Testis (tissue), 3 donors: ENCODE measurements around the gene SLC6A12. TPM values are rescaled to one million over a fixed set of nuclear protein-coding genes. Genes with fewer than 3 reads are reported as not detected.

Experiments used
- DNase-seq: peaks from one replicate; pipeline ENCODE4 v3.0.0-alpha.2; 2019
- H3K27ac ChIP-seq, 2 donors: fragments of 200-600 bp; sonication (generic); one replicate each; pipeline ENCODE4 v1.5.1; 2019
- H3K27me3 ChIP-seq: fragments of 200-600 bp; sonication (generic); one replicate; pipeline ENCODE4 v1.5.1; 2019
- H3K36me3 ChIP-seq: fragments of 200-600 bp; sonication (generic); one replicate; pipeline ENCODE4 v1.5.1; 2017; ENCODE audit warnings: low read depth; ENCODE audit errors: missing control alignments
- H3K4me1 ChIP-seq: fragments of 200-600 bp; sonication (generic); one replicate; pipeline ENCODE4 v1.5.1; 2019
- H3K4me3 ChIP-seq, 2 donors: fragments of 200-600 bp; sonication (generic); one replicate each; pipeline ENCODE4 v1.5.1; 2017 to 2019
- H3K9me3 ChIP-seq: fragments of 200-600 bp; sonication (generic); one replicate; pipeline ENCODE4 v1.5.1; 2017
- POLR2A ChIP-seq: fragments of 450-650 bp; IDR thresholded peaks from one replicate; pipeline ENCODE4 v1.6.1; 2017; ENCODE audit warnings: antibody characterized with exemption, mild to moderate bottlenecking, moderate library complexity
- WGBS, 2 donors: methylation state at CpG; one replicate each; pipeline ENCODE4 v1.1.5; 2018; 5-methylcytosine and 5-hydroxymethylcytosine counted together
- intact Hi-C: fragments of 100-400 bp; cut with DNase I; formaldehyde crosslinking; loops from one replicate; pipeline ENCODE4 v1.15.1; 2023; ENCODE audit warnings: low total_unique reads
- polyA plus RNA-seq: library from polyadenylated mRNA; stranded (reverse); fragments of 350-450 nt; fragmentation: Illumina TruSeq; extraction: RNeasy Lipid Tissue Mini Kit (QIAGEN cat#74804); gene quantifications from one replicate; pipeline ENCODE4 v1.2.3, GENCODE V29; 2014; ENCODE audit warnings: low read depth, low replicate concordance; ENCODE audit not compliant: insufficient read depth
- total RNA-seq, 2 donors: library from RNA; depleted of rRNA; stranded (reverse); fragments of >200 nt; gene quantifications; one replicate each; pipeline ENCODE4 v1.2.3, GENCODE V29; 2016
- TF ChIP-seq, protein P1 (sequence below), 3 experiments: fragments of 450-650 bp in 2 of 3; fragments of 200-600 bp in 1 of 3; sonication (generic) in 1 of 3; IDR thresholded peaks; one replicate each; pipeline ENCODE4 v1.5.1; 2016 to 2019; ENCODE audit warnings: antibody characterized with exemption in 3 of 3, mild to moderate bottlenecking in 2 of 3, moderate library complexity in 1 of 3

The SLC6A12 gene
- total and polyA plus RNA-seq, 3 donors from 2014 or later = 3.8 to 12.5 (median 6.4) TPM

DNA sequence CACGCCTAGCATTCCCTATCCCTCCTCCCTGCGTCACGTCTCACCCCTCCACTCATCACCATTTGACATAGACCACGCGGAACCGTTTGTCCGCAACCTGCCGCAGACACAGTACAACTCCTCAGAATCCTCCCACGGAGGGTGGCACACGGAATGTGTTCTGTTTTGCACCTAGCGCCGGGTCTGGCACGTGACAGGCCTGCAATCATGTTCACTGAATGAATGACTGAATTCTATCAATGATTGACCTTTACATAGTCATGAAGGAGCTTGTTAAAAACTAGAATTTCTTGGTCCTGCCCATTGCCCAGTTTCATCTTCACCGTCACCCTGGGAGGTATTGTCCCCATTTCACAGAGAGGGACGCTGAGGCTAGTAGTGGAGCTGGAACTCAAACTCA, 4.7 kb downstream of the SLC6A12 start:
- DNase-seq = no peak
- H3K36me3 ChIP-seq = no peaks in the 10 kb centered on the region
- intact Hi-C loops = no loop called here
- H3K9me3 ChIP-seq = no peaks in the 10 kb centered on the region
- 85 to 91% methylated on average over 14 of the region's 15 CpGs for WGBS, 2 donors
- no peaks in the 10 kb centered on the region for H3K4me1 ChIP-seq
- H3K4me3 ChIP-seq = no peak overlapping the region
- H3K27ac ChIP-seq = no peak overlapping the region
- TF ChIP-seq POLR2A = no peak
- TF ChIP-seq, protein P1, sequence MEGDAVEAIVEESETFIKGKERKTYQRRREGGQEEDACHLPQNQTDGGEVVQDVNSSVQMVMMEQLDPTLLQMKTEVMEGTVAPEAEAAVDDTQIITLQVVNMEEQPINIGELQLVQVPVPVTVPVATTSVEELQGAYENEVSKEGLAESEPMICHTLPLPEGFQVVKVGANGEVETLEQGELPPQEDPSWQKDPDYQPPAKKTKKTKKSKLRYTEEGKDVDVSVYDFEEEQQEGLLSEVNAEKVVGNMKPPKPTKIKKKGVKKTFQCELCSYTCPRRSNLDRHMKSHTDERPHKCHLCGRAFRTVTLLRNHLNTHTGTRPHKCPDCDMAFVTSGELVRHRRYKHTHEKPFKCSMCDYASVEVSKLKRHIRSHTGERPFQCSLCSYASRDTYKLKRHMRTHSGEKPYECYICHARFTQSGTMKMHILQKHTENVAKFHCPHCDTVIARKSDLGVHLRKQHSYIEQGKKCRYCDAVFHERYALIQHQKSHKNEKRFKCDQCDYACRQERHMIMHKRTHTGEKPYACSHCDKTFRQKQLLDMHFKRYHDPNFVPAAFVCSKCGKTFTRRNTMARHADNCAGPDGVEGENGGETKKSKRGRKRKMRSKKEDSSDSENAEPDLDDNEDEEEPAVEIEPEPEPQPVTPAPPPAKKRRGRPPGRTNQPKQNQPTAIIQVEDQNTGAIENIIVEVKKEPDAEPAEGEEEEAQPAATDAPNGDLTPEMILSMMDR (IDR thresholded peaks at IDR 0.05) = no peak
- H3K27me3 ChIP-seq = no peaks in the 10 kb centered on the region

DNA sequence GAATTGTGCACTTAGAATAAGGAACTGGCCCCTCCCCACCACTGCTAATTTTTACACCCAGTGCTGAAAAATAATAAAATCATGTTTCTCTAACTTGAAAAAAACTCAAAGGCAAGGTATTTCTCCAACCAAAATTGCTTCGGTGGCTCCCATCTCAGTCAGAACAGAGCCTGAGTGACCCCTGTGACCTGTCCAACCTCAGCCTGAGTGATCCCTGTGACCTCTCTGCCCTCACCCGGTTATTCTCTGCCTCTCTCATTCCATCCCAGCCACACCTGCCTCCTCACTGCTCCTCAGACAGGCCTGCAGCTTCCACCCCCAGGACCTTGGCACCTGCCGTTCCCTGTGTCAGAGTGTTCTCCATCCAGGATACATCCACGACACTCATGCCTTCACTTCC, 5.1 kb downstream of the SLC6A12 start:
- no peaks in the 10 kb centered on the region for H3K36me3 ChIP-seq
- H3K27me3 ChIP-seq = no peaks in the 10 kb centered on the region
- H3K4me1 ChIP-seq = no peaks in the 10 kb centered on the region
- H3K9me3 ChIP-seq = no peaks in the 10 kb centered on the region
- WGBS, 2 donors = 78 to 87% methylated on average over 4 of the region's 4 CpGs
- DNase-seq = no peak
- intact Hi-C loops = no loop called here
- no peak overlapping the region for H3K4me3 ChIP-seq
- H3K27ac ChIP-seq = no peak overlapping the region
- TF ChIP-seq, protein P1 (IDR thresholded peaks at IDR 0.05) = no peak
- TF ChIP-seq POLR2A = no peak

DNA sequence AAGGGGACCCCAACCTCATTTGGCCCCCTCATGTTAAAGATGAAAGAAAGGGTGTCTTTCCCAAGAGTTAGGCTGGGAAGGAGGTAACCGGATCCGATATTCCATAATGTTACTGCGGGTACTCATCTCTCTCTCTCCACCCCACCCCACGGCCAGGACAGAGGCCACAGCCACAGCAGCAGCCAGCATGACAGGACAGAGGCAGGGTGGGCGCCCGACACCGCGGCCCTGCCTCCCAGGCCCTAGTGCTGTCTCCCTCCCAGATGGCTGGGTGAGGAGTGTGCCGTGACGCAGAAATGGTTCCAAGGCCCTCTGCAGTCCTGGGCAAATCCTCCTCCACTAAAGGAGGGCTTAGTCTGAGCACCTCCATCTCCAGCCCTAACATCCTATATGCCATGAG, 6.2 kb downstream of the SLC6A12 start:
- no peak overlapping the region for H3K4me3 ChIP-seq
- H3K27ac ChIP-seq = no peak overlapping the region
- H3K4me1 ChIP-seq = no peaks in the 10 kb centered on the region
- H3K27me3 ChIP-seq = no peaks in the 10 kb centered on the region
- DNase-seq = no peak
- H3K9me3 ChIP-seq = no peaks in the 10 kb centered on the region
- intact Hi-C loops = no loop called here
- 92 to 93% methylated on average over 8 to 10 of the region's 10 CpGs for WGBS, 2 donors
- no peaks in the 10 kb centered on the region for H3K36me3 ChIP-seq
- no peak for TF ChIP-seq POLR2A
- TF ChIP-seq, protein P1 (IDR thresholded peaks at IDR 0.05) = no peak

DNA sequence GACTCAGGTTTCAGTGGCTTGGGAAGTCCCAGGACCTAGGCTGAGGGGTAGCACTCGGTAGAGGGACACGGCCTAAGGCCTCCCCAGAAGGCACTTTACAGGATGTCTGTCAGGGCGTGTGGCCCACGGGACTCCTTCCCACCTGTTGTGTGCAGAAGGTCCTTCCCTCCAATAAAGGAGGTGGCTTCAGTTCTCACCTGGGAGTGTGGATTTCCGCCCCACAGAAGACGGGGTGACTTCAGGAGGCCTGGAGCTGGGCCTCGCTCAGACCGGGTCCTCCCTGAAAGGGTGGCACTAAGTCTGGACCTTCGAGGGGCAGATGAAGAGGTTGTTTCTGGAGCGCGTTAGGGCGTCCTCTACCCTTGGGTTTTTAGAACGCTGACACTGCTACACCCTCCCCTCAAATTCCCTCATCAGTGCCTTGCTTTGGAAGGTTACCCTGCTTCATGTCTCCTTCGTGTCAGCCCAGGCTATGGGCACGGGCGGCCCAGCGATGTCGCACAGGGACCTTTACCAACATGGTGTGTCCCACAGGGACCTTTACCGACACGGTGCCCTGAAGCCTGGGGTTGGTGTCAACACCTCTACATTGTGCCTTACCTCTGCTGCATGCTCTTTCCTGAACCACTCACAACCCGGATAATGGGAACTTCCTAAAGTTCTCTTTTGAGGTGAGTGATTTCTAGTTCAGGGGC, 7.1 kb downstream of the SLC6A12 start:
- no peak overlapping the region for H3K4me3 ChIP-seq
- no peaks in the 10 kb centered on the region for H3K9me3 ChIP-seq
- no peaks in the 10 kb centered on the region for H3K4me1 ChIP-seq
- no peak overlapping the region for H3K27ac ChIP-seq
- H3K36me3 ChIP-seq = no peaks in the 10 kb centered on the region
- no peaks in the 10 kb centered on the region for H3K27me3 ChIP-seq
- intact Hi-C loops = no loop called here
- no peak for TF ChIP-seq POLR2A
- TF ChIP-seq, protein P1 (IDR thresholded peaks at IDR 0.05) = no peak
- no peak for DNase-seq
- WGBS, 2 donors = 90 to 93% methylated on average over 15 to 21 of the region's 21 CpGs

DNA sequence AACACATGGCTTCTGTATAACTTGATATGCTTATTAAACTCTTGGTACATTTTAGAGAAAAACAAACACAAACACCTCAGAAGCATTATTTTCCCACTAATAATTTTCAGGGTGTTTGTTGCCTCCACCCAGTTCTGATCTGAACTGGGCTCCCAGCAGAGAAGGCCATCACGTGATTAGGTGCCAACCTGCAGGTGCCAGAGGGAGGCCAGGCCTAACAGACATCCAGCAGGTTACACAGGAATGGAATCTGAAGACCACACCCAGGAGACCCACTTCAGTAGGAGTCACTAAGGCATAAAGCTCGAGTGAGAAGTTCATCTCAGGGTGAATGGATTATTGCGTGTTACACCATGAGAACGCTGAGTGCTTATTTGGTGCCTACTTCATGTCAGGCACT, 8.9 kb downstream of the SLC6A12 start:
- Histone ChIP-seq H3K4me3 (no peak overlapping the region), H3K36me3 (no peaks in the 10 kb centered on the region), H3K9me3 (no peaks in the 10 kb centered on the region), H3K27me3 (no peaks in the 10 kb centered on the region), H3K4me1 (no peaks in the 10 kb centered on the region), H3K27ac (no peak overlapping the region)
- no peak for DNase-seq
- TF ChIP-seq, protein P1 (IDR thresholded peaks at IDR 0.05) = no peak
- TF ChIP-seq POLR2A = no peak
- intact Hi-C loops = no loop called here
- WGBS, 2 donors = 71 to 86% methylated on average over 4 of the region's 4 CpGs
